CD4-positive, alpha-beta memory T cell (primary cell): ENCODE results near the gene JMJD6. TPM values are rescaled to one million over a fixed set of nuclear protein-coding genes. Genes with fewer than 3 reads are reported as not detected.
"Not testable (repeated sequence)": the region's sequence is repeated elsewhere in the genome, so short reads cannot be mapped to it uniquely, and the experiment has no call there.

ENCODE experiments used
- CTCF ChIA-PET: fragments of 350-600 bp; sonication (Branson Sonifier 250); formaldehyde crosslinking; loops from one replicate; lab custom pipeline; 2021; ENCODE audit warnings: inconsistent platforms; ENCODE audit not compliant: partially characterized antibody; lab: Charles Lee
- POLR2A ChIA-PET: fragments of 350-600 bp; sonication (Branson Sonifier 250); formaldehyde crosslinking; loops from one replicate; lab custom pipeline; 2021; ENCODE audit not compliant: partially characterized antibody; lab: Charles Lee
- DNase-seq, 5 donors: peaks; one replicate each; pipeline versions ENCODE4 v3.0.0 to v3.0.0-alpha.2; 2020 to 2022; ENCODE audit warnings: mixed read lengths in 1 of 5
- H3K27ac ChIP-seq: one replicate; pipeline ENCODE4 v1.7.0; 2013; ENCODE audit warnings: low read depth, low read length
- H3K27me3 ChIP-seq: 2 replicates; pipeline ENCODE4 v1.7.0; 2013; ENCODE audit warnings: mild to moderate bottlenecking, low read length, moderate library complexity; ENCODE audit not compliant: insufficient read depth
- H3K36me3 ChIP-seq: 2 replicates; pipeline ENCODE4 v1.7.0; 2013; ENCODE audit warnings: mild to moderate bottlenecking, low read length, moderate library complexity; ENCODE audit not compliant: insufficient read depth
- H3K4me1 ChIP-seq: 2 replicates; pipeline ENCODE4 v1.7.0; 2013; ENCODE audit warnings: mild to moderate bottlenecking, low read length, moderate library complexity; ENCODE audit not compliant: insufficient read depth
- H3K4me3 ChIP-seq, 2 donors: one replicate each; pipeline ENCODE4 v1.7.0; 2013; ENCODE audit warnings: low read length in 2 of 2, mild to moderate bottlenecking in 1 of 2
- H3K9me3 ChIP-seq, 2 donors: one replicate each; pipeline ENCODE4 v1.7.0; 2013; ENCODE audit warnings: low read length in 2 of 2, control low read depth in 1 of 2; ENCODE audit not compliant: control insufficient read depth in 1 of 2
- H3K27ac Mint-ChIP-seq, 7 donors: one replicate each; pipeline ENCODE4 v1.8.0; 2020 to 2021; ENCODE audit warnings: mixed read lengths in 7 of 7, mild to moderate bottlenecking in 6 of 7, inconsistent platforms in 3 of 7, moderate library complexity in 3 of 7
- H3K27me3 Mint-ChIP-seq, 2 donors: one replicate each; pipeline ENCODE4 v1.8.0; 2020 to 2021; ENCODE audit warnings: mixed read lengths in 2 of 2
- H3K36me3 Mint-ChIP-seq, 2 donors: one replicate each; pipeline ENCODE4 v1.8.0; 2020 to 2021; ENCODE audit warnings: mixed read lengths in 2 of 2, inconsistent platforms in 1 of 2, mild to moderate bottlenecking in 1 of 2
- H3K4me1 Mint-ChIP-seq, 4 donors: one replicate each; pipeline ENCODE4 v1.8.0; 2020 to 2021; ENCODE audit warnings: mixed read lengths in 4 of 4, mild to moderate bottlenecking in 1 of 4
- H3K4me3 Mint-ChIP-seq, 8 donors: one replicate each; pipeline ENCODE4 v1.8.0; 2020 to 2021; ENCODE audit warnings: mixed read lengths in 8 of 8, mild to moderate bottlenecking in 7 of 8, moderate library complexity in 6 of 8, inconsistent platforms in 3 of 8
- H3K9me3 Mint-ChIP-seq, 8 donors: one replicate each; pipeline ENCODE4 v1.8.0; 2020 to 2021; ENCODE audit warnings: mixed read lengths in 8 of 8, mild to moderate bottlenecking in 5 of 8, inconsistent platforms in 3 of 8, moderate library complexity in 1 of 8
- intact Hi-C: fragments of 100-400 bp; cut with micrococcal nuclease; formaldehyde crosslinking; loops from one replicate; pipeline ENCODE4 v1.15.1; 2023
- polyA plus RNA-seq, 2 donors: library from polyadenylated mRNA; unstranded; fragments of 300-500 nt; fragmentation: Illumina TruSeq; gene quantifications; one replicate each; pipeline ENCODE4 v1.2.3, GENCODE V29; 2021
- total RNA-seq, 2 experiments: library from RNA; stranded (reverse); gene quantifications; one replicate each; pipeline ENCODE4 v1.2.3, GENCODE V29; 2021

The JMJD6 gene
- total and polyA plus RNA-seq, 4 experiments from 2014 or later, result 22.1 to 62.1 (median 50.0) TPM

DNA sequence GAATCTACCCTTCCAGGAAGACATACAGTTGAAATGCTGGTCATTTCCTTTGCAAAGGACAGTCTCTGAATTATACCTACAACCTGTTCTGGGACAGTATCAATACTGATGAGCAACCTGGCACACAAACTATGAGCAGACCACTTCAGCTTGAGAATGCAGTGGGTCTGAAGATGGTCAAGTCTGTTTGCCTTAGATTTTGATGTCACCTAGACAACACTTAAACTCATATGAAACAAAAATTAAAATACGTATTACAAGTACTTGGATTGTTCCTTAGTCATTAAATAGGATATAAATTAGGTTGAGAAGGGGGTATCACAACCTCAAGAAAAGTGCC lies 7.2 kb upstream of the JMJD6 start:
- ChIA-PET POLR2A (interaction anchor here (0.6 to 7.4 kb wide), 5 partner anchors 19 to 218 kb away, joined by 4 to 93 read pairs (median 5); no protein-coding TSS in a partner anchor), CTCF (interaction anchor here (1.3 to 1.4 kb wide), 2 partner anchors 17 to 107 kb away, joined by 3 read pairs; no protein-coding TSS in a partner anchor)
- Mint-ChIP-seq H3K4me1 (peaks cover 38 to 74% (median 55%) of the 10 kb centered on the region in 4 donors), H3K9me3 (peaks cover 0 to 8% (median 0%) of the 10 kb centered on the region in 8 donors), H3K27me3 (no peaks in the 10 kb centered on the region), H3K4me3 (peak overlapping the region; percentile 92 to 98 (median 96)), H3K36me3 (peaks cover 37 to 77% of the 10 kb centered on the region in 2 donors), H3K27ac (peak overlapping the region; percentile 60 to 99 (median 97))
- Histone ChIP-seq H3K36me3 (peaks cover 56% of the 10 kb centered on the region), H3K27me3 (no peaks in the 10 kb centered on the region), H3K4me3 (no peak overlapping the region), H3K9me3 (no peaks in the 10 kb centered on the region), H3K4me1 (peaks cover 74% of the 10 kb centered on the region), H3K27ac (peak overlapping the region; percentile 95)
- intact Hi-C loops, result no loop called here
- no peak for DNase-seq

DNA sequence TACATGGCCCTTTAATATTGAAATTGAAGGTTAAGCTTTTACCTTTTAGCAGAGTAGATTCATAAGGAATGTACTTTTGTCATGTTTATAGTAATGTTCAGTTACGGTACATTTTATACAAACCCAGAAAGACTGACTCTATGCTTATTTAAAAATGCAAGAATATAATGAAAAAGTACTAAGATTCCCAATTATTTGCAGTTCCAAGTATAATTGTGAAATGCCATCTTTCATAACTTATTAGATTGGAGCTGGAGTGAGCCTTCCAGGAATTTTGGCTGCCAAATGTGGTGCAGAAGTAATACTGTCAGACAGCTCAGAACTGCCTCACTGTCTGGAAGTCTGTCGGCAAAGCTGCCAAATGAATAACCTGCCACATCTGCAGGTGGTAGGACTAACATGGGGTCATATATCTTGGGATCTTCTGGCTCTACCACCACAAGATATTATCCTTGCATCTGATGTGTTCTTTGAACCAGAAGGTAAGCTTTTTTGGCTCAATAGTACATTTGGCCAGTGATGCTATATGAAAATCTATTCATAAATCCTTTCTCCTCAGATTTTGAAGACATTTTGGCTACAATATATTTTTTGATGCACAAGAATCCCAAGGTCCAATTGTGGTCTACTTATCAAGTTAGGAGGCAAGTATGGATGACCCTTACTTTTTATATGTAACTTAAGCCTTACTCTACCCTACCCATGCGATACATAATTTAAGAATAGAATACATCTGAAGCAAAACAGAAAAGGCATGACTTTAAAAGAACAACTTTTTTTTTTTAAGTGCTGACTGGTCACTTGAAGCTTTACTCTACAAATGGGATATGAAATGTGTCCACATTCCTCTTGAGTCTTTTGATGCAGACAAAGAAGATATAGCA lies 6.6 kb upstream of the JMJD6 start:
- Mint-ChIP-seq H3K27me3 (no peaks in the 10 kb centered on the region), H3K27ac (peak overlapping the region; percentile 37 to 99 (median 92)), H3K36me3 (peaks cover 37 to 73% of the 10 kb centered on the region in 2 donors), H3K4me1 (peaks cover 35 to 74% (median 54%) of the 10 kb centered on the region in 4 donors), H3K9me3 (peaks cover 0 to 8% (median 0%) of the 10 kb centered on the region in 8 donors), H3K4me3 (peak overlapping the region; percentile 6 to 98 (median 96))
- intact Hi-C loops, result no loop called here
- CTCF ChIA-PET, result no interaction called here
- Histone ChIP-seq H3K4me1 (peaks cover 76% of the 10 kb centered on the region), H3K4me3 (no peak overlapping the region), H3K9me3 (no peaks in the 10 kb centered on the region), H3K27me3 (no peaks in the 10 kb centered on the region), H3K27ac (peak overlapping the region; percentile 95), H3K36me3 (peaks cover 56% of the 10 kb centered on the region)
- POLR2A ChIA-PET, result interaction anchor here (0.6 to 7.4 kb wide), 3 partner anchors 19 to 58 kb away, joined by 5 to 93 read pairs (median 5); no protein-coding TSS in a partner anchor
- DNase-seq, result no peak

DNA sequence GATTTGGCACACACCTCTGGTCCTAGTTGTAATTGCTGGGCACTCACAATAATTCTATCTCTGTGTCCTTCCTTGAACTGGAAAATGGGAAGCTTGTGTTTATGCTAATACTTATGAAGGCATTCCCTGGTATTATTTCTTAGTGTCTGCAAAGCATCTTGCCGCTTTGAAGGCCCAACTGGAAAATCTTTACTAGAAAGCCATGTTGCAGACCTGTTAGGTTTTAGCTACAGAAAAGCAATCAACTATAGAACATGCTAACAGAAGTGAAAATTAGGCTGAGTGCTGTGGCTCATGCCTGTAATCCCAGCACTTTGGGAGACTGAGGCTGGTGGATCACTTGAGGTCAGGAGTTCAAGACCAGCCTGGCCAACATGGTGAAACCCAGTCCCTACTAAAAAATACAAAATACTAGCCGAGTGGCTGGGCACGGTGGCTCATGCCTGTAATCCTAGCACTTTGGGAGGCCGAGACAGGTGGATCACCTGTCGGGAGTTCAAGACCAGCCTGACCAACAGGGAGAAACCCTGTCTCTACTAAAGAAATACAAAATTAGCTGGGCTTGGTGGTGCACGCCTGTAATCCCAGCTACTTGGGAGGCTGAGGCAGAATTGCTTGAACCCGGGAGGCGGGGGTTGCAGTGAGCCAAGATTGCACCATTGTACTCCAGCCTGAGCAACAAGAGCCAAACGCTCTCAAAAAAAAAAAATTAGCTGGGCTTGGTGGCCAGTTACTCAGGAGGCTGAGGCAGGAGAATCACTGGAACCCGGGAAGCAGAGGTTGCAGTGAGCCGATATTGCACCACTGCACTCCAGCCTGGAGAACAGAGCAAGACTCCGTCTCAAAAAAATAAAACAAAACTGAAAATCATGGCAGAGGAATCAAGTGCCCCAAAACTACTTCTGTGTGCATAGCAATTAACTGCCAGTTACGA lies 5.7 kb upstream of the JMJD6 start:
- H3K27me3 ChIP-seq, H3K27ac ChIP-seq, intact Hi-C loops, H3K9me3 ChIP-seq, DNase-seq, H3K27me3 Mint-ChIP-seq, H3K4me3 ChIP-seq, H3K9me3 Mint-ChIP-seq: not testable (repeated sequence)
- ChIA-PET CTCF (interaction anchor here (1.2 kb wide), 1 partner anchor 42 kb away, joined by 3 read pairs; no protein-coding TSS in a partner anchor), POLR2A (interaction anchor here (1.4 to 7.4 kb wide), 3 partner anchors 18 to 40 kb away, joined by 3 to 93 read pairs (median 5); no protein-coding TSS in a partner anchor)
- peaks cover 37 to 75% of the 10 kb centered on the region in 2 donors for H3K36me3 Mint-ChIP-seq
- H3K4me1 Mint-ChIP-seq, result peaks cover 40 to 82% (median 59%) of the 10 kb centered on the region in 4 donors
- H3K27ac Mint-ChIP-seq, result peak overlapping the region in 6 of 7 donors; percentile 69 to 99 (median 91)
- Histone ChIP-seq H3K4me1 (peaks cover 81% of the 10 kb centered on the region), H3K36me3 (peaks cover 56% of the 10 kb centered on the region)
- H3K4me3 Mint-ChIP-seq, result peak overlapping the region in 5 of 8 donors; percentile 13 to 97 (median 53)

DNA sequence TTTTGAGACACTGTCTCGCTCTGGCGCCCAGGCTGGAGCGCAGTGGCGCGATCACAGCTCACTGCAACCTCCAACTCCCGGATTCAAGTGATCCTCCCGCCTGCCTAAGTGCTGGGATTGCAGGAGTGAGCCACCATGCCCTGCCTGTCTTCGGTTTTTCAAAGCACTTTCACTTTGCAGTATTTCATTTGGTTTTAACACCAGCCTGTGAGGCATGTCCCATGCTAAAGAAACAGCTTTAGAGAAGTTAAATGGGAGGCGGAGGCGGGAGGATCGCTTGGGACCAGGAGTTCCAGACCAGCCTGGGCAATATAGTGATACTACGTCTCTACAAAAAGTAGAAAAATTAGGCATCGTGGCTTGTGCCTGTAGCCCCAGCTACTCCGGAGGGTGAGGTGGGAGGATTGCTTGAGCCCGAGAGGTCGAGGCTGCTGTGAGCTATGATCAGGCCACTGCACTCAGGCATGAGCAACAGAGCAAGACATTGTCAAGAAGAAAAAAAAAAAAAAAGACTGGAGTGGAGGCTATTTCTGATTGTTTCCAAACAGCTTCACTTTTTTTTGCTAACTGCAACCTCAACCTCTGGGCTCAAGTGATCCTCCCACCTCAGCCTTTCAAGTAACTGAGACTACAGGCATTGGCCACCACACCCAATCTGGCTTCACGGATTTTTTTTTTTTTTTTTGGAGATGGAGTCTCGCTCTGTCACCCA lies 1.5 kb upstream of the JMJD6 start:
- Mint-ChIP-seq H3K27ac (peak overlapping the region; percentile 97 to 100 (median 99)), H3K4me1 (peaks cover 27 to 79% (median 53%) of the 10 kb centered on the region in 4 donors), H3K36me3 (peaks cover 10 to 62% of the 10 kb centered on the region in 2 donors), H3K9me3 (no peaks in the 10 kb centered on the region), H3K27me3 (no peaks in the 10 kb centered on the region), H3K4me3 (peak overlapping the region; percentile 94 to 99 (median 97))
- ChIA-PET POLR2A (interaction anchor here (0.6 to 9.5 kb wide), 20 partner anchors 9 to 1230 kb away, joined by 3 to 283 read pairs (median 4); partner anchors contain the start of genes MFSD11, SRSF2, ST6GALNAC1 and TNRC6C), CTCF (interaction anchor here (0.9 to 6.3 kb wide), 16 partner anchors 9 to 412 kb away, joined by 3 to 54 read pairs (median 4); partner anchors contain the start of genes MFSD11 and SRSF2)
- H3K4me1 ChIP-seq, result peaks cover 80% of the 10 kb centered on the region
- peaks cover 43% of the 10 kb centered on the region for H3K36me3 ChIP-seq
- intact Hi-C loops, result loop anchor here (5.0 kb wide), 3 partner anchors 56 to 211 kb away; no protein-coding TSS in a partner anchor
- H3K27ac ChIP-seq, result peak overlapping the region; percentile 97
- peak overlapping the region; percentile 52 to 95 for H3K4me3 ChIP-seq
- no peaks in the 10 kb centered on the region for H3K9me3 ChIP-seq
- H3K27me3 ChIP-seq, result no peaks in the 10 kb centered on the region
- DNase-seq, result peak in 3 of 5 donors; percentile 35 to 40 (median 36)

DNA sequence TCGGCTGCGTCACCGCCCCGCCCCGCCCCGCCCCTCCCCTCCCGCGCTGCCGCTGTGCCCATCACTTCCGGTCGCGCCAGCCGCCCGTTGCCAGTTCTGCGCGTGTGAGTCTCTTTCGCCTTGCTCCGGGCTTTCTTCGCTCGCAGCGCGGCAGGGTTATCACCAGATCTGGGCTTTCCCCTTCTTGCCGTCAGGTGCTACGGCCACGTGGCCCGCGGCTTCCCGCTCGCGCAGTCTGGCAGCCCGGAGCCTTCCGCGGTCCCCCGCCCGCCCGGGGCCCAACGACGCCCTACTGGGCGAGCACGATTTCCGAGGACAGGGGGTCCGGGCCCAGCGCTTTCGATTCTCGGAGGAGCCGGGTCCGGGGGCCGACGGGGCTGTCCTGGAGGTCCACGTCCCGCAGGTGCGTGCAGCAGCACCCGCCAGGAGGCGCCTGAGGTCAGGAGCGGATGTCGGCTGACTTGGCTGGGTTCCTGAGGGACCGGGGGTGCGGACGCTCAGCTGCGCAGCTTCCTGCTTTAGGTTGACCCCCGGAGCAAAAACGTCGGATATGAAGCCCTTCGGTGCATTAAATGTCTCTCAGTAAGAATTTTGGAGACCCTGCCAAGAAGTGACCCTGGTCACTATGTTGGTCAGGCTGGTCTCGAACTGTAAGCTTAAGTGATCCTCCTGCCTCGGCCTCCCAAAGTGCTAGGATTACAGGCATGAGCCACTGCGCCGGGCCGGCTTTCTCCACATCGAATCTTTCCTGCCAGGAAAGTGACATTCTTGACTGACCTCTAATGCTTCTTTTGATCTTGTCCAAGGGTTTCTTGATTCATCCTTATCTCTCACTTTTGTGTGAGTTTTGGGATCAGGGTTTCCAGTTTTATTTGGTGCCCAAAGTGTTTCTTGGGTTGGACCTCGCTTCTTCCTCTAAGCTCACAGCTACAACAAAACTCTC lies 641 bp upstream of the JMJD6 start, which contains the start of gene METTL23:
METTL23 (plus strand) TSS at position 64 of the 943 bp plus-strand sequence. CDS start 2,872 bp downstream, outside the sequence.
- Histone ChIP-seq H3K36me3 (peaks cover 40% of the 10 kb centered on the region), H3K4me3 (peak within 1 kb of the TSS; percentile 52 to 95), H3K27ac (peak within 1 kb of the TSS; percentile 97), H3K4me1 (peaks cover 75% of the 10 kb centered on the region), H3K9me3 (no peaks in the 10 kb centered on the region), H3K27me3 (no peaks in the 10 kb centered on the region)
- Mint-ChIP-seq H3K27ac (peak within 1 kb of the TSS; percentile 98 to 100 (median 99)), H3K4me3 (peak within 1 kb of the TSS; percentile 94 to 99 (median 97)), H3K36me3 (peaks cover 8 to 59% of the 10 kb centered on the region in 2 donors), H3K27me3 (no peaks in the 10 kb centered on the region), H3K4me1 (peaks cover 25 to 76% (median 51%) of the 10 kb centered on the region in 4 donors), H3K9me3 (no peaks in the 10 kb centered on the region)
- DNase-seq, result peak in 4 of 5 donors; percentile 93 to 96 (median 95)
- CTCF ChIA-PET, result interaction anchor here (0.7 to 6.3 kb wide), 15 partner anchors 8 to 413 kb away, joined by 3 to 54 read pairs (median 4); partner anchors contain the start of genes MFSD11 and SRSF2
- POLR2A ChIA-PET, result interaction anchor here (0.6 to 9.5 kb wide), 27 partner anchors 8 to 1231 kb away, joined by 3 to 283 read pairs (median 5); partner anchors contain the start of genes MFSD11, MXRA7, RHBDF2 and SRSF2
- intact Hi-C loops, result loop anchor here (1.0 to 5.0 kb wide), 6 partner anchors 10 to 210 kb away; partner anchors contain the start of gene SRSF2
